Psoas muscle (tissue), 8 donors: Measurements from ENCODE around the gene ANXA10. TPM values are rescaled to one million over a fixed set of nuclear protein-coding genes. Genes with fewer than 3 reads are reported as not detected.

Source experiments
- ATAC-seq, 4 donors: fragments of 200-7000 bp; cut with Tn5 transposase; one replicate each; pipeline ENCODE4 v1.9.1; 2020; ENCODE audit warnings: moderate library complexity in 3 of 4, mild to moderate bottlenecking in 2 of 4
- DNase-seq, 2 donors: peaks; one replicate each; pipeline ENCODE4 v3.0.0-alpha.2; 2020
- H3K27ac ChIP-seq: fragments of 200-600 bp; one replicate; pipeline ENCODE4 v1.8.0; 2022
- H3K27me3 ChIP-seq, 3 donors: fragments of 200-600 bp in 1 of 3; one replicate each; pipeline versions ENCODE4 v1.6.1 to v1.8.0; 2013 to 2022; ENCODE audit warnings: low read length in 2 of 3, mild to moderate bottlenecking in 2 of 3, moderate library complexity in 1 of 3; ENCODE audit not compliant: insufficient read depth in 3 of 3
- H3K36me3 ChIP-seq, 2 donors: fragments of 200-600 bp in 1 of 2; one replicate each; pipeline versions ENCODE4 v1.6.1 to v1.8.0; 2013 to 2022; ENCODE audit warnings: low read depth in 1 of 2, mild to moderate bottlenecking in 1 of 2, moderate library complexity in 1 of 2; ENCODE audit not compliant: insufficient read depth in 1 of 2
- H3K4me1 ChIP-seq: fragments of 200-600 bp; one replicate; pipeline ENCODE4 v1.8.0; 2022
- H3K4me3 ChIP-seq: fragments of 200-600 bp; one replicate; pipeline ENCODE4 v1.8.0; 2022; ENCODE audit warnings: mild to moderate bottlenecking
- H3K9me3 ChIP-seq: fragments of 200-600 bp; one replicate; pipeline ENCODE4 v1.8.0; 2022
- CTCF ChIP-seq: fragments of 200-600 bp; IDR thresholded peaks from one replicate; pipeline ENCODE4 v1.8.0; 2022; ENCODE audit warnings: antibody characterized with exemption
- WGBS, 3 donors: extraction: QIAGEN DNeasy Blood & Tissue Kit; methylation state at CpG; one replicate each; pipeline versions ENCODE4 v1.1.6 to v1.1.7; 2013; 5-methylcytosine and 5-hydroxymethylcytosine counted together
- intact Hi-C, 2 donors: fragments of 100-400 bp; cut with DNase I; formaldehyde crosslinking; loops; one replicate each; pipeline versions ENCODE4 v1.11.0 to v1.14.2; 2022
- polyA plus RNA-seq, 3 donors: library from polyadenylated mRNA; stranded (reverse); fragments of 200-250 nt; gene quantifications; one replicate each; pipeline ENCODE4 v1.2.3, GENCODE V29; 2013
- total RNA-seq, 4 donors: library from RNA; stranded (reverse); fragmentation: NEBNext Ultra II Directional in 2 of 4; extraction: Animal tissue kit (Norgen Biotek cat#: 25700) in 2 of 4; gene quantifications; one replicate each; pipeline versions ENCODE4 v1.2.1 to v1.2.4, GENCODE V29; 2021 to 2023
- donor health status: healthy with polysubstance abuse.
- donor health status: DM: no; HTN: no; CAD: no; lungs with moderate emphysema.
- donor health status: Bipolar disorder and iron deficiency.
- donor health status: healthy.
- donor health status: DM: yes; HTN: yes; CAD: no.
- donor health status: DM: no; HTN: no; CAD: no.
- donor health status: DM: no; HTN: no; CAD: no.
- donor health status: DM: yes; HTN: yes; CAD: no.

Gene ANXA10
- total and polyA plus RNA-seq, 7 donors = not detected

- H3K4me1 ChIP-seq = no peaks in the 10 kb centered on the region
- H3K36me3 ChIP-seq = no peaks in the 10 kb centered on the region
- ATAC-seq = no peak
- no peak overlapping the region for H3K4me3 ChIP-seq
- DNase-seq = no peak
- H3K27ac ChIP-seq = no peak overlapping the region
- intact Hi-C loops = loop anchor here in 1 of 2 donors (10.0 kb wide), 1 partner anchor 277 kb away; no protein-coding TSS in a partner anchor
- peaks cover 6% of the 10 kb centered on the region for H3K9me3 ChIP-seq
- no peak for TF ChIP-seq CTCF
- H3K27me3 ChIP-seq = no peaks in the 10 kb centered on the region
These were observed 105.6 kb downstream of the ANXA10 start for GRCh38 chr4:168197926-168198325.

DNA sequence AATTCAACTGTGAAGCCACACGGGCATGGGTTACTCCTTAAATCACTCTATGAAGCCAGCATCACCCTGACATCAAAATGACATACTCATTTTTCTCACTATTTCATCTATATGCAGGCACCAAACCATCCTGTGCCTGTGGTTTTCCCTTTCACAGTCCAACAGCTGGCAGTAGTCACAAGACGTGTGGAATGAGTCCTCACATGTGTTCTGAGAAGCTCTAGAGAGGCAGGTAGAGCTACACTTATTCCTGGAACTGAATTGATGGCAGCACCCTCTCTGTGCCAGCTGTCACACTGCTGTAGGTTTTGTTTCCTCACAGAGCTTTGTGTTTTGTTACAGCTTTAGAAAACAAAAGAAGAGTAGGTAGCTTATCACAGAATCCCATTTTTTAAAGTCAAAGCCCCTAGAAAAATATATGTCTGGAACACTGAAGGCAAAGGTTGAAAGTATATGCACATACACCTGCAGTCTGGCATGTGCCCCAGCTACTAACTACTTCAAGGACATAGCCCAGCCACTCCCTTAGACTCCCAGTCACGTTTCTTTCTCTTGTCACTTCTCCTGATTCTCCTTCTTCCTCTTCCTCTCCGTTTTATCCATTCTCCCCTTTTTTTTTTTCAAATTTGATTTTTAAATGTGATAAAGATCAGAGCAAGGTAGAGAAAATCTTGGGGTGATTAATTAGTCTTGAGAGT is 107.1 kb downstream of the ANXA10 start:
- intact Hi-C loops = loop anchor here in 1 of 2 donors (10.0 kb wide), 1 partner anchor 275 kb away; no protein-coding TSS in a partner anchor
- Histone ChIP-seq H3K4me1 (no peaks in the 10 kb centered on the region), H3K27me3 (no peaks in the 10 kb centered on the region), H3K9me3 (peaks cover 10% of the 10 kb centered on the region), H3K36me3 (no peaks in the 10 kb centered on the region), H3K4me3 (no peak overlapping the region), H3K27ac (no peak overlapping the region)
- TF ChIP-seq CTCF = no peak
- ATAC-seq (peak in 1 of 4 donors; percentile 57), DNase-seq (no peak)
- WGBS, 3 donors = 34 to 44% (median 39%) methylated on average over 4 of the region's 4 CpGs

DNA sequence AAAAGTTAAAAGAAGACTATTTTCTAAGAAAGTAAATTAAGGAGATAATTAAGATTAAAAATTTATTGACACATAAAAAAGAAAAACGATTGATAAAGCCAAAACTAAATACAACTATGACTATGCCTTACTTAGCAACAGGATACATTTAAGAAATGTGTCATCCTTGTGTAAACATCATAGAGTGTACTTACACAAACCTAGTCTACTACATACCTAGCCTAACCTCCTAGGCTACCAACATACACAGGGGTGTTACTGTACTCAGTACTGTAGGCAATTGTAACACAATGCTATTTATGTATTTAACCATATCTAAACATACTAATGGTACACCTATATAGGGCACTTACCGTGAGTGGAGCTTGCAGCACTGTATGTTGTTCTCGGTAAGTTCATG is 108.3 kb downstream of the ANXA10 start:
- ATAC-seq = no peak
- WGBS, 3 donors = 75 to 82% (median 79%) methylated on average over 3 of the region's 3 CpGs
- Histone ChIP-seq H3K4me3 (no peak overlapping the region), H3K9me3 (peaks cover 10% of the 10 kb centered on the region), H3K27ac (no peak overlapping the region), H3K4me1 (no peaks in the 10 kb centered on the region), H3K36me3 (no peaks in the 10 kb centered on the region), H3K27me3 (no peaks in the 10 kb centered on the region)
- intact Hi-C loops = no loop called here
- DNase-seq = no peak
- TF ChIP-seq CTCF = no peak

DNA sequence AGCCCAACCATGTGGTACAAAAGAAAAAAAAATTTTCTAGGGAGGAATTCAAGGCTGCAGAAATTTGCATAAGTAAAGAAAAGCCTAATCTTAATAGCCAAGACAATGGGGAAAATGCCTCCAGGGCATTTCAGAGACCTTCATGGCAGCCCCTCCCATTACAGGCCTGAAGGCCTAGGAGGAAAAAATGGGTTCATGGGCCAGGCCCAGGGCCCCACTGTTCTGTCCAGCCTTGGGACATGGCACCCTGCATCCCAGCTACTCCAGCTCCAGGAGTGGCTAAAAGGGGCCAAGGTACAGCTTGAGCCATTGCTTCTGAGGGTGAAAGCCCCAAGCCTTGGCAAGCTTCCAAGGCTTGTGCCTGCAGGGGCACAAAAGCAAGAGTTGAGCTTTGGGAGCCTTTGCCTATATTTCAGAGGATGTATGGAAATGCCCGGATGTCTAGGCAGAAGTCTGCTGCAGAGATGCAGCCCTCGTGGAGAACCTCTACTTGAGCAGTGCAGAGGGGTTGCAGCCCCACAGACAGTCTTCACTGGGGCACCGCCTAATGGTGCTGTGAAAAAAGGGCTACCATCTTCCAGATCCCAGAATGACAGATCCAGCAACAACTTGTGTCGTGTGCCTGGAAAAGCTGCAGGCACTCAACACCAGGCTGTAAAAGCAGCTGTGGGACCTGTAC is 111.0 kb downstream of the ANXA10 start:
- H3K27ac ChIP-seq = no peak overlapping the region
- H3K27me3 ChIP-seq = no peaks in the 10 kb centered on the region
- no peak for ATAC-seq
- no peak for DNase-seq
- H3K9me3 ChIP-seq = peaks cover 10% of the 10 kb centered on the region
- H3K4me3 ChIP-seq = no peak overlapping the region
- no peaks in the 10 kb centered on the region for H3K36me3 ChIP-seq
- intact Hi-C loops = no loop called here
- no peak for TF ChIP-seq CTCF
- 91 to 98% (median 92%) methylated on average over 4 of the region's 4 CpGs for WGBS, 3 donors
- H3K4me1 ChIP-seq = no peaks in the 10 kb centered on the region
